ENCODE results near the gene RNASEL. TPM values are rescaled to one million over a fixed set of nuclear protein-coding genes. Genes with fewer than 3 reads are reported as not detected.

Gene RNASEL
- total RNA-seq, 1 donor from 2014 or later = 6.2 TPM

- peaks cover 44% of the 10 kb centered on the region for H3K4me1 ChIP-seq
- peaks cover 15% of the 10 kb centered on the region for H3F3A ChIP-seq (ENCODE audit: low read depth)
- no peak overlapping the region for H3K4me3 Mint-ChIP-seq
- H3K9ac ChIP-seq = no peak overlapping the region
- peak overlapping the region; percentile 53 for H3K4me2 ChIP-seq
- H2AFZ ChIP-seq (replicated peaks) = no peak overlapping the region
- TF ChIP-seq CTCF (IDR thresholded peaks at IDR 0.05) (no peak), EZH2phosphoT487 (IDR thresholded peaks at IDR 0.05) (no peak), EZH2 (IDR thresholded peaks at IDR 0.05) (no peak)
- H3K27me3 ChIP-seq = no peaks in the 10 kb centered on the region
- no peaks in the 10 kb centered on the region for H3K9me3 Mint-ChIP-seq
- H3K4me3 ChIP-seq = no peak overlapping the region
- peaks cover 8% of the 10 kb centered on the region for H3K27me3 Mint-ChIP-seq (ENCODE audit: insufficient read depth, low read depth)
- no peak overlapping the region for H3K27ac ChIP-seq
- H3K36me3 Mint-ChIP-seq = no peaks in the 10 kb centered on the region
- H3K79me2 ChIP-seq (ENCODE audit: low read depth) = no peaks in the 10 kb centered on the region
- H3K9me3 ChIP-seq (ENCODE audit: low read depth) = no peaks in the 10 kb centered on the region
- no peaks in the 10 kb centered on the region for H4K20me1 ChIP-seq (ENCODE audit: low read depth)
- peak; percentile 40 for DNase-seq (ENCODE audit: low spot score)
- H3K27ac Mint-ChIP-seq = no peak overlapping the region
- H3K4me1 Mint-ChIP-seq = peaks cover 45% of the 10 kb centered on the region
- no peaks in the 10 kb centered on the region for H3K36me3 ChIP-seq
Measured at GRCh38 chr1:182629499-182630096, 40.5 kb upstream of the RNASEL start.

DNA sequence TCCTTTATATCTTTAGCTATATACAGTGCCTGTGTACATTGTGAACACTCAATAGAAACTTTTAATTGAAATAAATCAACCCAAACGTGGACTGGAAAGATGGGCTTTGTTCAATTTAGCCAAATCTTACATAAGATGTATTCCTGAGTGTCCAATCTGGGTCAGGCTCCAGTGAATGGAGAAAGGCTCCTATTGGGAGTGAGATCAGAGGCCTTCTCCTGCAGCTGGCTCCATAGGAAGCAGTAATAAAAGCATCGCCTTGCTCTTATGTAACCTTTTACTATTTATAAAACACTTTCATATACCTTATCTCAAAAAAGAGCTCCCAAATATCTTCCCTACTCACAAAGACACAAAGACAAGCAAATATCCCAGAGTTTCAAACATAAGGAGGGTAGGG is 40.0 kb upstream of the RNASEL start:
- Histone ChIP-seq H3K9ac (no peak overlapping the region), H3K27me3 (no peaks in the 10 kb centered on the region), H4K20me1 (ENCODE audit: low read depth) (no peaks in the 10 kb centered on the region), H3K9me3 (ENCODE audit: low read depth) (no peaks in the 10 kb centered on the region), H3K4me1 (peaks cover 39% of the 10 kb centered on the region), H3K79me2 (ENCODE audit: low read depth) (no peaks in the 10 kb centered on the region), H3K4me2 (peak overlapping the region; percentile 53), H3K27ac (no peak overlapping the region), H3K36me3 (no peaks in the 10 kb centered on the region), H3F3A (ENCODE audit: low read depth) (peaks cover 10% of the 10 kb centered on the region), H3K4me3 (no peak overlapping the region), H2AFZ (replicated peaks) (no peak overlapping the region)
- Mint-ChIP-seq H3K27me3 (ENCODE audit: insufficient read depth, low read depth) (peaks cover 6% of the 10 kb centered on the region), H3K4me1 (peaks cover 41% of the 10 kb centered on the region), H3K9me3 (no peaks in the 10 kb centered on the region), H3K4me3 (no peak overlapping the region), H3K36me3 (no peaks in the 10 kb centered on the region), H3K27ac (no peak overlapping the region)
- DNase-seq (ENCODE audit: low spot score) = no peak
- TF ChIP-seq EZH2 (IDR thresholded peaks at IDR 0.05) (no peak), EZH2phosphoT487 (IDR thresholded peaks at IDR 0.05) (no peak), CTCF (IDR thresholded peaks at IDR 0.05) (no peak)

DNA sequence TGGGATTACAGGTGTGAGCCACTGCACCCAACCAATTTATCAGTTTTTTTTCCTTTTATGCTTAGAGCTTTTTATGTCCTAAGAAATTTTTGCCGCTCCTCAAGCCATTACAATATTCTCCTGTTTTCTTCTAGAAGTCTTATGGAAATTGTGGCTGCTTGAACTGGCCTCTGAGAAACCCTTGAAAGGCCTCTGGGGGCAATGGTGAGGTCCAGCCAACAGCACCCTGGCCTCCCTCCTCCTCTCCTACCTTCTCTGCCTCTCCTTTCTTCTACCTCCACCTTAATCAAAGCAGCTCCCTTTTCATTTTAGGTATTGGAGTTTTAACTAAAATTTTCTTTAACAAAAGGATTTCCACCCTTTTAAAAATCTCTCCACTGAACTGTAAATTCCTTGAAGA is 39.6 kb upstream of the RNASEL start:
- Mint-ChIP-seq H3K36me3 (no peaks in the 10 kb centered on the region), H3K9me3 (no peaks in the 10 kb centered on the region), H3K27me3 (ENCODE audit: insufficient read depth, low read depth) (peaks cover 6% of the 10 kb centered on the region), H3K4me3 (no peak overlapping the region), H3K4me1 (peaks cover 37% of the 10 kb centered on the region), H3K27ac (no peak overlapping the region)
- Histone ChIP-seq H3K9me3 (ENCODE audit: low read depth) (no peaks in the 10 kb centered on the region), H3K9ac (no peak overlapping the region), H3K4me1 (peaks cover 35% of the 10 kb centered on the region), H3F3A (ENCODE audit: low read depth) (peaks cover 7% of the 10 kb centered on the region), H2AFZ (replicated peaks) (no peak overlapping the region), H3K4me2 (no peak overlapping the region), H3K36me3 (no peaks in the 10 kb centered on the region), H3K27me3 (no peaks in the 10 kb centered on the region), H4K20me1 (ENCODE audit: low read depth) (no peaks in the 10 kb centered on the region), H3K4me3 (no peak overlapping the region), H3K79me2 (ENCODE audit: low read depth) (no peaks in the 10 kb centered on the region), H3K27ac (no peak overlapping the region)
- TF ChIP-seq EZH2 (IDR thresholded peaks at IDR 0.05) (no peak), CTCF (IDR thresholded peaks at IDR 0.05) (peak; percentile 20)
- no peak for DNase-seq (ENCODE audit: low spot score)

All from neural progenitor cell (in vitro differentiated cells).